Heart right ventricle (tissue), 16 donors: ENCODE results near the gene WDR33. TPM values are rescaled to one million over a fixed set of nuclear protein-coding genes. Genes with fewer than 3 reads are reported as not detected.

ENCODE experiments used
- ATAC-seq, 8 donors: fragments of 200-7000 bp; cut with Tn5 transposase; one replicate each; pipeline ENCODE4 v1.9.1; 2020; ENCODE audit warnings: mild to moderate bottlenecking in 8 of 8, moderate library complexity in 8 of 8, moderate number of reproducible peaks in 1 of 8
- DNase-seq, 2 donors: peaks; one replicate each; pipeline ENCODE4 v3.0.0-alpha.2; 2020
- H3K27ac ChIP-seq, 10 donors: fragments of 200-600 bp; sonication (generic) in 2 of 10; one replicate each; pipeline versions ENCODE4 v1.5.0 to v1.8.0; 2020 to 2022; ENCODE audit warnings: mild to moderate bottlenecking in 3 of 10
- H3K27me3 ChIP-seq, 7 donors: fragments of 200-600 bp; one replicate each; pipeline ENCODE4 v1.8.0; 2021 to 2022; ENCODE audit warnings: mild to moderate bottlenecking in 2 of 7
- H3K36me3 ChIP-seq, 9 donors: fragments of 200-600 bp; sonication (generic) in 1 of 9; one replicate each; pipeline versions ENCODE4 v1.5.0 to v1.8.0; 2020 to 2022; ENCODE audit warnings: mild to moderate bottlenecking in 2 of 9
- H3K4me1 ChIP-seq, 9 donors: fragments of 200-600 bp; sonication (generic) in 1 of 9; one replicate each; pipeline versions ENCODE4 v1.5.0 to v1.8.0; 2020 to 2022; ENCODE audit warnings: mild to moderate bottlenecking in 4 of 9
- H3K4me3 ChIP-seq, 10 donors: fragments of 200-600 bp; sonication (generic) in 2 of 10; one replicate each; pipeline versions ENCODE4 v1.5.0 to v1.8.0; 2020 to 2022; ENCODE audit warnings: mild to moderate bottlenecking in 7 of 10, moderate library complexity in 2 of 10
- H3K9me3 ChIP-seq, 11 donors: fragments of 200-600 bp in 10 of 11; sonication (generic) in 2 of 11; one replicate each; pipeline versions ENCODE4 v1.5.0 to v1.8.0; 2013 to 2022; ENCODE audit warnings: mild to moderate bottlenecking in 2 of 11, control low read depth in 1 of 11, moderate library complexity in 1 of 11
- CTCF ChIP-seq, 9 donors: fragments of 200-600 bp; sonication (generic) in 2 of 9; IDR thresholded peaks; one replicate each; pipeline versions ENCODE4 v1.5.0 to v1.8.0; 2021 to 2022; ENCODE audit warnings: antibody characterized with exemption in 9 of 9, mild to moderate bottlenecking in 5 of 9, moderate library complexity in 1 of 9
- WGBS, 2 donors: extraction: QIAGEN DNeasy Blood & Tissue Kit; methylation state at CpG; one replicate each; pipeline ENCODE4 v1.1.7; 2013; ENCODE audit warnings: inconsistent platforms in 1 of 2; 5-methylcytosine and 5-hydroxymethylcytosine counted together
- intact Hi-C, 10 donors: fragments of 100-400 bp; cut with DNase I; formaldehyde crosslinking; loops; one replicate each; pipeline versions ENCODE4 v1.11.1 to v1.14.2; 2022
- polyA plus RNA-seq, 2 donors: library from polyadenylated mRNA; stranded (reverse); fragments of 200-250 nt; gene quantifications; one replicate each; pipeline ENCODE4 v1.2.3, GENCODE V29; 2013
- total RNA-seq, 10 donors: library from RNA; stranded (reverse); fragmentation: NEBNext Ultra II Directional in 3 of 10; extraction: Animal tissue kit (Norgen Biotek cat#: 25700) in 3 of 10; gene quantifications; one replicate each; pipeline versions ENCODE4 v1.2.1 to v1.2.4, GENCODE V29; 2021 to 2023
- donor health status: Arrhythmogenic right ventricular cardiomyopathy.
- donor health status: ischemic (EF 13 %, LVEDD 7.1; RV severe dilation, severe dysfunction).
- donor health status: healthy with polysubstance abuse.
- donor health status: DM: no; HTN: yes; CAD: no.
- donor health status: DM: no; HTN: no; CAD: no.
- donor health status: ischemic (EF 25% LVEDD 6.9; RV normal size, moderate dysfunction).
- donor health status: ischemic (EF 25% LVEDD 5.7; RV mildly dilated, moderate dysfunction).
- donor health status: healthy.
- donor health status: DM: yes; HTN: yes; CAD: no.
- donor health status: Ischemic cardiomyopathy.
- donor health status: ischemic (EF 35%, LVEDD 5.7; RV mildly dilated, moderate dysfunction).
- donor health status: nonischemic (EF 11% LVEDD 7.7; RV severe dilation, severe dysfunction).
- donor health status: DM: yes; HTN: yes; CAD: no.
- donor health status: PGD.
- donor health status: ischemic (EF 29% LVEDD 5.4; RV normal size, mild dysfunction).
- donor health status: nonischemic (EF 23%, LVEDD 6.1; RV moderate dilation, normal function).

WDR33 gene
- total and polyA plus RNA-seq, 12 donors, result 10.5 to 47.6 (median 42.1) TPM

GRCh38 chr2:127721311-127721977, 89.5 kb downstream of the WDR33 start:
- WGBS, 2 donors, result 88 to 90% methylated on average over 6 of the region's 6 CpGs
- peaks cover 7 to 97% (median 43%) of the 10 kb centered on the region in 9 donors for H3K36me3 ChIP-seq
- peaks cover 0 to 35% (median 9%) of the 10 kb centered on the region in 9 donors for H3K4me1 ChIP-seq
- H3K27ac ChIP-seq, result peak overlapping the region in 7 of 10 donors; percentile 61 to 77 (median 72)
- ATAC-seq, result no peak
- TF ChIP-seq CTCF (IDR thresholded peaks at IDR 0.05), result no peak
- DNase-seq, result no peak
- no peak overlapping the region for H3K4me3 ChIP-seq
- intact Hi-C loops, result no loop called here
- H3K9me3 ChIP-seq, result no peaks in the 10 kb centered on the region
- no peaks in the 10 kb centered on the region for H3K27me3 ChIP-seq

GRCh38 chr2:127719301-127720218, 91.4 kb downstream of the WDR33 start:
- Histone ChIP-seq H3K36me3 (peaks cover 7 to 98% (median 43%) of the 10 kb centered on the region in 9 donors), H3K4me1 (peaks cover 0 to 26% (median 9%) of the 10 kb centered on the region in 9 donors), H3K4me3 (no peak overlapping the region), H3K27ac (peak overlapping the region in 1 of 10 donors; percentile 38), H3K9me3 (no peaks in the 10 kb centered on the region), H3K27me3 (no peaks in the 10 kb centered on the region)
- ATAC-seq (peak in 2 of 8 donors; percentile 15 to 36), DNase-seq (no peak)
- no peak for TF ChIP-seq CTCF (IDR thresholded peaks at IDR 0.05)
- 96 to 98% methylated on average over 13 of the region's 13 CpGs for WGBS, 2 donors
- intact Hi-C loops, result no loop called here

- Histone ChIP-seq H3K27ac (peak overlapping the region in 2 of 10 donors; percentile 0 to 24), H3K4me1 (peaks cover 0 to 23% (median 9%) of the 10 kb centered on the region in 9 donors), H3K4me3 (no peak overlapping the region), H3K9me3 (no peaks in the 10 kb centered on the region), H3K27me3 (no peaks in the 10 kb centered on the region), H3K36me3 (peaks cover 7 to 99% (median 43%) of the 10 kb centered on the region in 9 donors)
- intact Hi-C loops, result no loop called here
- DNase-seq, result no peak
- WGBS, 2 donors, result 98 to 100% methylated on average over 4 of the region's 4 CpGs
- no peak for TF ChIP-seq CTCF (IDR thresholded peaks at IDR 0.05)
- ATAC-seq, result no peak
Measured at GRCh38 chr2:127718271-127718670, 92.7 kb downstream of the WDR33 start.

- intact Hi-C loops, result no loop called here
- WGBS, 2 donors, result 85 to 91% methylated on average over 13 to 14 of the region's 14 CpGs
- no peak for TF ChIP-seq CTCF (IDR thresholded peaks at IDR 0.05)
- peaks cover 0 to 13% (median 0%) of the 10 kb centered on the region in 9 donors for H3K4me1 ChIP-seq
- H3K36me3 ChIP-seq, result peaks cover 7 to 97% (median 34%) of the 10 kb centered on the region in 9 donors
- no peak overlapping the region for H3K27ac ChIP-seq
- no peaks in the 10 kb centered on the region for H3K9me3 ChIP-seq
- DNase-seq, result no peak
- ATAC-seq, result no peak
- no peaks in the 10 kb centered on the region for H3K27me3 ChIP-seq
- H3K4me3 ChIP-seq, result no peak overlapping the region
Measured at GRCh38 chr2:127715778-127716449, 95.1 kb downstream of the WDR33 start.
